HEK293 (cell line): ENCODE results near the gene SEPTIN5.

Experiments
- BCL11A ChIP-seq: fragments of 450-650 bp; formaldehyde crosslinking; IDR thresholded peaks from 2 replicates; pipeline ENCODE4 v1.5.1; 2016; ENCODE audit warnings: low read depth, missing biosample characterization, missing genetic modification characterization
- BCL6B ChIP-seq: fragments of 450-650 bp; formaldehyde crosslinking; IDR thresholded peaks from 2 replicates; pipeline ENCODE4 v1.5.1; 2017; ENCODE audit warnings: missing biosample characterization, missing genetic modification characterization
- CTCF ChIP-seq: fragments of 450-650 bp; formaldehyde crosslinking; IDR thresholded peaks from 2 replicates; pipeline ENCODE4 v1.5.1; 2016; ENCODE audit warnings: missing biosample characterization, missing genetic modification characterization
- HOXA7 ChIP-seq: sonication (generic); formaldehyde crosslinking; IDR thresholded peaks from 2 replicates; pipeline ENCODE4 v1.8.1; 2022; ENCODE audit warnings: missing genetic modification reagents, borderline replicate concordance
- PRDM1 ChIP-seq: fragments of 450-650 bp; formaldehyde crosslinking; IDR thresholded peaks from 2 replicates; pipeline ENCODE4; 2016; ENCODE audit warnings: missing biosample characterization, missing genetic modification characterization
- YY1 ChIP-seq: fragments of 450-650 bp; formaldehyde crosslinking; IDR thresholded peaks from 2 replicates; pipeline ENCODE4 v1.5.1; 2018; ENCODE audit warnings: missing biosample characterization, missing genetic modification characterization
- ZBTB44 ChIP-seq: fragments of 450-650 bp; IDR thresholded peaks from 2 replicates; pipeline ENCODE4 v1.5.1; 2018; ENCODE audit warnings: missing biosample characterization, mild to moderate bottlenecking, missing genetic modification characterization
- ZNF138 ChIP-seq: fragments of 450-650 bp; formaldehyde crosslinking; IDR thresholded peaks from 2 replicates; pipeline ENCODE4 v1.5.1; 2016; ENCODE audit warnings: missing biosample characterization, missing genetic modification characterization, borderline replicate concordance
- ZNF362 ChIP-seq: fragments of 450-650 bp; formaldehyde crosslinking; IDR thresholded peaks from 2 replicates; pipeline ENCODE4 v1.5.1; 2016; ENCODE audit warnings: missing biosample characterization, missing genetic modification characterization
- ZNF792 ChIP-seq: fragments of 450-650 bp; formaldehyde crosslinking; IDR thresholded peaks from 2 replicates; pipeline ENCODE4 v1.5.1; 2016; ENCODE audit warnings: missing biosample characterization, missing genetic modification characterization
- ZNF830 ChIP-seq: fragments of 450-650 bp; IDR thresholded peaks from 2 replicates; pipeline ENCODE4 v1.5.0; 2018; ENCODE audit warnings: missing biosample characterization, missing genetic modification characterization, low read depth, mild to moderate bottlenecking, moderate library complexity

GRCh38 chr22:19722982-19723231 lies 8.6 kb downstream of the SEPTIN5 start:
- TF ChIP-seq ZNF362 (tag by site-specific recombination) (no peak), CTCF (no peak), ZBTB44 (tag by site-specific recombination) (no peak), ZNF138 (tag by site-specific recombination) (no peak), BCL6B (no peak), ZNF830 (tag by site-specific recombination) (no peak), BCL11A (tag by site-specific recombination) (no peak), ZNF792 (tag by site-specific recombination) (no peak), HOXA7 (CRISPR knock-in tag) (no peak), YY1 (no peak), PRDM1 (tag by site-specific recombination) (no peak)
